GM12878 (cell line): ENCODE data around the gene SHISA9. TPM values are rescaled to one million over a fixed set of nuclear protein-coding genes. Genes with fewer than 3 reads are reported as not detected.

Experiments
- ATAC-seq: fragments of 200-7000 bp; cut with Tn5 transposase; 3 replicates; pipeline ENCODE4 v1.9.1; 2020; ENCODE audit warnings: mild to moderate bottlenecking, moderate library complexity
- BruUV-seq: library from RNA; stranded (reverse); fragments of 400-500 nt; replicated peaks from 2 replicates; lab custom pipeline; 2021; lab: Mats Ljungman, UMichigan
- CTCF ChIA-PET: fragments of 300-600 bp; sonication (Branson Sonifier 250); formaldehyde crosslinking; extraction: SDS; loops from one replicate; lab custom pipeline; 2021; ENCODE audit warnings: inconsistent platforms; lab: Yijun Ruan, JAX
- POLR2A ChIA-PET: fragments of 350-600 bp; formaldehyde crosslinking; extraction: SDS; loops from one replicate; lab custom pipeline; 2021; ENCODE audit warnings: inconsistent platforms; lab: Charles Lee
- RAD21 ChIA-PET: fragments of 300-600 bp; sonication (Branson Sonifier 250); formaldehyde crosslinking; loops from one replicate; lab custom pipeline; 2023; ENCODE audit warnings: antibody characterized with exemption; ENCODE audit not compliant: unreplicated experiment; lab: Charles Lee
- SMC1A ChIA-PET: fragments of 300-600 bp; sonication (Branson Sonifier 250); formaldehyde crosslinking; loops from one replicate; lab custom pipeline; 2023; ENCODE audit not compliant: unreplicated experiment, uncharacterized antibody; lab: Charles Lee
- DNase-seq: peaks from one replicate; pipeline ENCODE4 v3.0.0-alpha.2; 2011; ENCODE audit warnings: low read depth, low spot score
- FAIRE-seq: peaks from 3 replicates; lab custom pipeline; 2011; peaks lifted over from hg19 to GRCh38; lab: Jason Lieb, UNC
- H2AFZ ChIP-seq: 2 replicates; pipeline ENCODE4 v1.6.0; 2011; ENCODE audit warnings: low read depth, low read length, control low read depth; ENCODE audit not compliant: control insufficient read depth
- H3K27ac ChIP-seq: 2 replicates; pipeline ENCODE4 v1.5.1; 2011; ENCODE audit warnings: control low read depth; ENCODE audit not compliant: control insufficient read depth, insufficient read depth
- H3K27me3 ChIP-seq, 2 experiments: replicated peaks in 1 of 2; 2 replicates each; pipeline versions ENCODE4 v1.6.0 to v1.6.1; 2011; ENCODE audit warnings: low read length in 1 of 2; ENCODE audit not compliant: control insufficient read depth in 2 of 2, insufficient read depth in 2 of 2
- H3K36me3 ChIP-seq, 2 experiments: 2 replicates each; pipeline ENCODE4 v1.5.1; 2011; ENCODE audit warnings: low read length in 1 of 2; ENCODE audit not compliant: control insufficient read depth in 2 of 2, insufficient read depth in 2 of 2
- H3K4me1 ChIP-seq: 2 replicates; pipeline ENCODE4 v1.6.1; 2011; ENCODE audit warnings: mild to moderate bottlenecking, low read length, moderate library complexity, mixed read lengths; ENCODE audit not compliant: control insufficient read depth, insufficient read depth
- H3K4me2 ChIP-seq: 2 replicates; pipeline ENCODE4 v1.6.0; 2011; ENCODE audit warnings: control low read depth; ENCODE audit not compliant: control insufficient read depth, insufficient read depth
- H3K4me3 ChIP-seq: fragments of 200-600 bp; sonication (generic); 2 replicates; pipeline ENCODE4 v1.5.1; 2016
- H3K79me2 ChIP-seq: 2 replicates; pipeline ENCODE4 v1.6.0; 2011; ENCODE audit warnings: low read length; ENCODE audit not compliant: control insufficient read depth, insufficient read depth
- H3K9ac ChIP-seq: 2 replicates; pipeline ENCODE4 v1.8.0; 2011; ENCODE audit warnings: low read length, control low read depth, mixed read lengths; ENCODE audit not compliant: control insufficient read depth, insufficient read depth
- H3K9me3 ChIP-seq: replicated peaks from 3 replicates; pipeline ENCODE4 v1.5.1; 2011; ENCODE audit warnings: mild to moderate bottlenecking, low read length; ENCODE audit not compliant: control insufficient read depth, insufficient read depth
- H4K20me1 ChIP-seq: 2 replicates; pipeline ENCODE4 v1.6.0; 2011; ENCODE audit not compliant: control insufficient read depth, insufficient read depth
- BACH1 ChIP-seq: fragments of 450-650 bp; IDR thresholded peaks from 2 replicates; pipeline ENCODE4 v1.6.1; 2017; ENCODE audit warnings: mild to moderate bottlenecking, borderline replicate concordance
- BRCA1 ChIP-seq: IDR thresholded peaks from 2 replicates; pipeline ENCODE4 v1.6.1; 2011; ENCODE audit warnings: low read depth, low read length, improper control_type of control experiment
- CBX3 ChIP-seq: fragments of 200-600 bp; sonication (generic); IDR thresholded peaks from 2 replicates; pipeline ENCODE4 v1.6.1; 2016; ENCODE audit warnings: low read depth, borderline replicate concordance
- CEBPB ChIP-seq, 2 experiments: fragments of 150-350 bp in 1 of 2; IDR thresholded peaks; 2 replicates each; pipeline ENCODE4 v1.6.1; 2012 to 2014; ENCODE audit warnings: low read depth in 2 of 2, low read length in 2 of 2, borderline replicate concordance in 1 of 2, inconsistent platforms in 1 of 2
- CHD4 ChIP-seq: fragments of 200-600 bp; sonication (generic); IDR thresholded peaks from 2 replicates; pipeline ENCODE4 v1.6.1; 2016; ENCODE audit warnings: mild to moderate bottlenecking
- DPF2 ChIP-seq: fragments of 450-650 bp; IDR thresholded peaks from 2 replicates; pipeline ENCODE4 v1.6.1; 2017; ENCODE audit warnings: mild to moderate bottlenecking
- E4F1 ChIP-seq: fragments of 450-650 bp; IDR thresholded peaks from 2 replicates; pipeline ENCODE4 v1.6.1; 2018; ENCODE audit warnings: borderline replicate concordance, mild to moderate bottlenecking; ENCODE audit not compliant: partially characterized antibody
- EED ChIP-seq: sonication (generic); IDR thresholded peaks from 2 replicates; pipeline ENCODE4 v1.6.1; 2016; ENCODE audit warnings: antibody characterized with exemption, low read depth
- HSF1 ChIP-seq: fragments of 150-350 bp; IDR thresholded peaks from 2 replicates; pipeline ENCODE4 v1.6.1; 2014; ENCODE audit warnings: mild to moderate bottlenecking, low read depth, low read length
- IRF3 ChIP-seq: fragments of 450-650 bp; IDR thresholded peaks from 2 replicates; pipeline ENCODE4 v1.6.1; 2014; ENCODE audit warnings: mild to moderate bottlenecking
- MEF2B ChIP-seq: fragments of 450-650 bp; IDR thresholded peaks from 2 replicates; pipeline ENCODE4 v1.6.1; 2018; ENCODE audit warnings: mild to moderate bottlenecking, moderate library complexity; ENCODE audit not compliant: partially characterized antibody, poor library complexity, severe bottlenecking
- NR2C2 ChIP-seq: IDR thresholded peaks from 2 replicates; pipeline ENCODE4 v1.6.1; 2011; ENCODE audit warnings: borderline replicate concordance, low read depth; ENCODE audit not compliant: control insufficient read depth, insufficient read length
- PRDM15 ChIP-seq: fragments of 450-650 bp; formaldehyde crosslinking; IDR thresholded peaks from 2 replicates; pipeline ENCODE4 v1.4.0; 2020; ENCODE audit warnings: mild to moderate bottlenecking, moderate library complexity
- RAD21 ChIP-seq: IDR thresholded peaks from 2 replicates; pipeline ENCODE4 v1.6.1; 2011; ENCODE audit warnings: mild to moderate bottlenecking, low read depth, low read length, moderate library complexity; ENCODE audit not compliant: insufficient read depth
- SMAD5 ChIP-seq: IDR thresholded peaks from 2 replicates; pipeline ENCODE4 v1.6.1; 2016; ENCODE audit warnings: antibody characterized with exemption, low read depth
- ZNF217 ChIP-seq: fragments of 450-650 bp; IDR thresholded peaks from 2 replicates; pipeline ENCODE4 v1.6.1; 2017; ENCODE audit warnings: antibody characterized with exemption, mild to moderate bottlenecking
- ZNF622 ChIP-seq: fragments of 450-650 bp; IDR thresholded peaks from 2 replicates; pipeline ENCODE4 v1.6.1; 2017; ENCODE audit warnings: mild to moderate bottlenecking, inconsistent platforms
- WGBS: methylation state at CpG from one replicate; pipeline ENCODE4 v1.1.6; 2016; ENCODE audit warnings: low lambda C conversion rate; ENCODE audit not compliant: insufficient replicate concordance, insufficient coverage; ENCODE audit errors: missing lambda C conversion rate; 5-methylcytosine and 5-hydroxymethylcytosine counted together
- in situ Hi-C: fragments of 300-500 bp; cut with MboI; formaldehyde crosslinking; loops from 9 replicates; pipeline ENCODE4 v1.14.3; 2018; ENCODE audit warnings: mixed read lengths
- intact Hi-C: fragments of 100-400 bp; cut with micrococcal nuclease; formaldehyde crosslinking; loops from one replicate; pipeline ENCODE4 v1.14.2; 2022; ENCODE audit not compliant: unreplicated experiment
- polyA plus RNA-seq, 11 experiments: library from polyadenylated mRNA; depleted of rRNA in 4 of 11; unstranded in 6 of 11; stranded (reverse) in 5 of 11; fragments of >200 nt; fragmentation: Nextera tagmentation in 4 of 11; fragmentation: Illumina TruSeq in 1 of 11; extraction: Ambion mirVana in 4 of 11; extraction: Trizol in 1 of 11; gene quantifications; 1 replicate in 1 of 11; 2 replicates in 10 of 11; pipeline versions ENCODE4 v1.2.1 to v1.2.3, GENCODE V29; 2011 to 2016; ENCODE audit warnings: inconsistent platforms in 2 of 11, missing spikeins in 2 of 11, low read depth in 1 of 11
- total RNA-seq, 4 experiments: library from RNA; depleted of rRNA in 3 of 4; stranded (reverse); fragments of >200 nt in 3 of 4; fragmentation: Illumina TruSeq in 1 of 4; extraction: Trizol in 1 of 4; gene quantifications; 2 replicates each; pipeline versions ENCODE4 v1.2.1 to v1.2.3, GENCODE V29; 2013 to 2021

The SHISA9 gene
- total and polyA plus RNA-seq, 10 of the 15 experiments (the other 5 are each of a cell fraction or from before 2014, with no cell fraction given): 0.03 to 25.5 (median 0.07) TPM

- BruUV-seq: no TSS peak
- ChIA-PET CTCF (no interaction called here), POLR2A (interaction anchor here (0.5 to 1.4 kb wide), 4 partner anchors 10 to 73 kb away, joined by 3 to 5 read pairs (median 4); no protein-coding TSS in a partner anchor), SMC1A (interaction anchor here (0.7 to 4.2 kb wide), 9 partner anchors 9 to 206 kb away, joined by 3 to 26 read pairs (median 10); no protein-coding TSS in a partner anchor), RAD21 (interaction anchor here (0.8 to 1.6 kb wide), 6 partner anchors 11 to 662 kb away, joined by 3 to 5 read pairs (median 3); no protein-coding TSS in a partner anchor)
- Histone ChIP-seq H3K79me2 (no peaks in the 10 kb centered on the region), H3K4me2 (no peak overlapping the region), H3K4me1 (no peaks in the 10 kb centered on the region), H3K27me3 (no peaks in the 10 kb centered on the region), H3K9me3 (no peaks in the 10 kb centered on the region; the same call in 2 of the 3 replicates), H3K27ac (no peak overlapping the region), H3K4me3 (no peak overlapping the region), H3K9ac (no peak overlapping the region), H3K36me3 (no peaks in the 10 kb centered on the region), H4K20me1 (no peaks in the 10 kb centered on the region), H2AFZ (no peak overlapping the region)
- DNase-seq: no peak
- in situ Hi-C loops (no loop called here), intact Hi-C loops (no loop called here)
- FAIRE-seq: no peak
- ATAC-seq: no peak
- 13% methylated on average over 5 of the region's 5 CpGs for WGBS
- no peak for TF ChIP-seq ZNF622
- TF ChIP-seq IRF3: no peak
- no peak for TF ChIP-seq CBX3
- no peak for TF ChIP-seq DPF2
- no peak for TF ChIP-seq BRCA1
- no peak for TF ChIP-seq PRDM15 (CRISPR knock-in tag)
- TF ChIP-seq HSF1: no peak
- TF ChIP-seq CEBPB (IDR thresholded peaks at IDR 0.05; ENCODE audit: borderline replicate concordance in 1 of 2, low read depth in 2 of 2, low read length in 2 of 2): no peak
- no peak for TF ChIP-seq BACH1
- TF ChIP-seq CHD4: no peak
- no peak for TF ChIP-seq MEF2B
- TF ChIP-seq RAD21: no peak
- TF ChIP-seq NR2C2: no peak
- no peak for TF ChIP-seq ZNF217
- TF ChIP-seq EED: no peak
- no peak for TF ChIP-seq SMAD5
- TF ChIP-seq E4F1: no peak
Observed at GRCh38 chr16:13105427-13105826, 204.0 kb downstream of the SHISA9 start.
